ENCODE results near the gene ADAM21.
"Not testable (repeated sequence)": the region's sequence is repeated elsewhere in the genome, so short reads cannot be mapped to it uniquely, and the experiment has no call there.

Gene ADAM21

DNA sequence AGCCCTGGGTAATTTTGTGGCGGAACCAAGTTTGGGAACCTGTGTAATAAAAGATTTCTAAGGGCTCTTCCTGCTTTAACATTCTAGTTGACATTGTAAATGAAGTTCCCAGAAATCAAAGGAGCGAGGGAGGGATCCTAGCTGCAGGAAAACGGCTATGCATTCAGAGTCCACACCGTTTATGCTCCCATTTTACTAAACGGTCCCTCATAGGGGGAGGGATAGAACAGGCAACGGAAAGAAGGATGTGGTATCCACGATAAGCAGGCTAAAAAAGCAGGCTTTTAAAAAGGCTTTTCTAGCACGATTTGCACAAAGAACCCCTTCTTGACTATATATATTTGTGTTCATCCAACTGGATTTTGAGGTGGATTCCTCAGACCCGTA, 35.6 kb upstream of the ADAM21 start:
- H3K27ac ChIP-seq (ENCODE audit: low read length), result no peak overlapping the region
- peak overlapping the region; percentile 83 for H3K4me3 ChIP-seq (ENCODE audit: low read length)
- H3K79me2 ChIP-seq (ENCODE audit: low read length), result no peaks in the 10 kb centered on the region
- H3K4me2 ChIP-seq (ENCODE audit: low read length), result peak overlapping the region; percentile 81
- peak overlapping the region; percentile 58 for H3K9ac ChIP-seq (ENCODE audit: low read length)
- TF ChIP-seq, protein P1, sequence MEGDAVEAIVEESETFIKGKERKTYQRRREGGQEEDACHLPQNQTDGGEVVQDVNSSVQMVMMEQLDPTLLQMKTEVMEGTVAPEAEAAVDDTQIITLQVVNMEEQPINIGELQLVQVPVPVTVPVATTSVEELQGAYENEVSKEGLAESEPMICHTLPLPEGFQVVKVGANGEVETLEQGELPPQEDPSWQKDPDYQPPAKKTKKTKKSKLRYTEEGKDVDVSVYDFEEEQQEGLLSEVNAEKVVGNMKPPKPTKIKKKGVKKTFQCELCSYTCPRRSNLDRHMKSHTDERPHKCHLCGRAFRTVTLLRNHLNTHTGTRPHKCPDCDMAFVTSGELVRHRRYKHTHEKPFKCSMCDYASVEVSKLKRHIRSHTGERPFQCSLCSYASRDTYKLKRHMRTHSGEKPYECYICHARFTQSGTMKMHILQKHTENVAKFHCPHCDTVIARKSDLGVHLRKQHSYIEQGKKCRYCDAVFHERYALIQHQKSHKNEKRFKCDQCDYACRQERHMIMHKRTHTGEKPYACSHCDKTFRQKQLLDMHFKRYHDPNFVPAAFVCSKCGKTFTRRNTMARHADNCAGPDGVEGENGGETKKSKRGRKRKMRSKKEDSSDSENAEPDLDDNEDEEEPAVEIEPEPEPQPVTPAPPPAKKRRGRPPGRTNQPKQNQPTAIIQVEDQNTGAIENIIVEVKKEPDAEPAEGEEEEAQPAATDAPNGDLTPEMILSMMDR (IDR thresholded peaks at IDR 0.05; ENCODE audit: low read depth, low read length), result no peak
- TF ChIP-seq EZH2phosphoT487 (IDR thresholded peaks at IDR 0.05; ENCODE audit: low read depth), result no peak
- no peaks in the 10 kb centered on the region for H3K9me3 ChIP-seq (ENCODE audit: insufficient read depth, low read length)
- no peaks in the 10 kb centered on the region for H3K27me3 ChIP-seq (ENCODE audit: low read depth, low read length)
- H4K20me1 ChIP-seq (ENCODE audit: insufficient read depth, low read length), result no peaks in the 10 kb centered on the region
- peak overlapping the region; percentile 89 for H2AFZ ChIP-seq (ENCODE audit: low read depth, low read length)
- H3K36me3 ChIP-seq (replicated peaks; ENCODE audit: low read depth, low read length), result no peaks in the 10 kb centered on the region
- H3K4me1 ChIP-seq (ENCODE audit: low read length), result 0 out of 2 replicates have a peak, but pooled peaks cover 3% of the 10 kb centered on the region

- Histone ChIP-seq H4K20me1 (ENCODE audit: insufficient read depth, low read length) (no peaks in the 10 kb centered on the region), H2AFZ (ENCODE audit: low read depth, low read length) (peak within 1 kb of the TSS; percentile 89), H3K27ac (ENCODE audit: low read length) (no peak within 1 kb of the TSS), H3K4me1 (ENCODE audit: low read length) (0 out of 2 replicates have a peak, but pooled peaks cover 3% of the 10 kb centered on the region), H3K9me3 (ENCODE audit: insufficient read depth, low read length) (no peaks in the 10 kb centered on the region), H3K4me2 (ENCODE audit: low read length) (peak within 1 kb of the TSS; percentile 81), H3K9ac (ENCODE audit: low read length) (peak within 1 kb of the TSS; percentile 58), H3K27me3 (ENCODE audit: low read depth, low read length) (no peaks in the 10 kb centered on the region), H3K79me2 (ENCODE audit: low read length) (no peaks in the 10 kb centered on the region), H3K36me3 (replicated peaks; ENCODE audit: low read depth, low read length) (no peaks in the 10 kb centered on the region), H3K4me3 (ENCODE audit: low read length) (peak within 1 kb of the TSS; percentile 83)
- TF ChIP-seq EZH2phosphoT487 (IDR thresholded peaks at IDR 0.05; ENCODE audit: low read depth), result no peak
- TF ChIP-seq, protein P1 (IDR thresholded peaks at IDR 0.05; ENCODE audit: low read depth, low read length), result no peak
Measured at GRCh38 chr14:70416725-70417349, 35.1 kb upstream of the ADAM21 start, which contains the start of gene SYNJ2BP. SYNJ2BP (minus strand) TSS chr14:70417090; CDS start chr14:70416963, 127 bp downstream.

DNA sequence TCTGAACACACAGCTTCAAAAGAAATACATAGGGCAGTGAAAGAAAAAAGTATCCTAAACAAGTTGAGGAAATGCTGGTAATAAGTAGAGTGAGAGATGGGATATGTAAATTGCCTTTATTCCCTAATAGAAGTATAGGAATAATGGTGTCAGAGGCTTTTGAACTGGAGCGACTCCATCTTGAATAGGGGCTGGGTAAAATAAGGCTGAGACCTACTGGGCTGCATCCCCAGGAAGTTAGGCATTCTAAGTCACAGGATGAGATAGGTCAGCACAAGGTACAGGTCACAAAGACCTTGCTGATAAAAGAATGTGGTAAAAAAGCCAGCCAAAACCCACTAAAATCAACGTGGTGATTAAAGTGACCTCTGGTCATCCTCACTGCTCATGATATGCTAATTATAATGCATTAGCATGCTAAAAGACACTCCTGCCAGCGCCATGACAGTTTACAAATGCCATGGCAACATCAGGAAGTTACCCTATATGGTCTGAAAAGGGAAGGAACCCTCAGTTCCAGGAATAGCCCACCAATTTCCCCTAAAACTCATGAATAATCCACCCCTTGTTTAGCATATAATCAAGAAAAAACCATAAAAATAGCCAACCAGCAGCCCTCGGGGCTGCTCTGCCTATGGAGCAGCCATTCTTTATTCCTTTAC, 32.6 kb upstream of the ADAM21 start:
- H4K20me1 ChIP-seq (ENCODE audit: insufficient read depth, low read length); H3K9ac ChIP-seq (ENCODE audit: low read length); H3K4me2 ChIP-seq (ENCODE audit: low read length); H3K9me3 ChIP-seq (ENCODE audit: insufficient read depth, low read length); H3K27ac ChIP-seq (ENCODE audit: low read length); H3K4me3 ChIP-seq (ENCODE audit: low read length); H3K4me1 ChIP-seq (ENCODE audit: low read length); H3K36me3 ChIP-seq (replicated peaks; ENCODE audit: low read depth, low read length); H2AFZ ChIP-seq (ENCODE audit: low read depth, low read length); H3K27me3 ChIP-seq (ENCODE audit: low read depth, low read length); H3K79me2 ChIP-seq (ENCODE audit: low read length): not testable (repeated sequence)

DNA sequence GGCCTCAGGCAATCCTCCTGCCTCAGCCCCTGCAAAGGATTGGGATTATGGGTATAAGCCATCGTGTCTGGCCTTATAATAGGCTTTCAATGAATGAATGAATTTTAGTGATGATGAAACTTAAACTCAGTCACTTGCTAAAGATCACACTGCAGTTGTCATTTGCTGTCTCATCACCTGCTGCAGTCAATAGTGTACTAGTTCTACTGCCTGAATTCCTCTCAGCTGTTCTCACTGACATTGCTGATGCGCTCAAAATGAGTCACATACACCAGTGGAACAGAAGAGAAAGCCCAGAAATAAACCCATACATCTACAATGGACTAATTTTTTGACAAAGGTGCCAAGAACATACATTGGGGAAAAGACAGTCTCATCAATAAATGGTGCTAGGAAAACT, 29.4 kb upstream of the ADAM21 start:
- H3K36me3 ChIP-seq (replicated peaks; ENCODE audit: low read depth, low read length), result no peaks in the 10 kb centered on the region
- no peak overlapping the region for H3K4me3 ChIP-seq (ENCODE audit: low read length)
- no peaks in the 10 kb centered on the region; the same call in 1 of the 2 replicates for H3K4me1 ChIP-seq (ENCODE audit: low read length)
- no peaks in the 10 kb centered on the region for H3K79me2 ChIP-seq (ENCODE audit: low read length)
- no peak overlapping the region for H2AFZ ChIP-seq (ENCODE audit: low read depth, low read length)
- H3K9ac ChIP-seq (ENCODE audit: low read length), result no peak overlapping the region
- H3K27me3 ChIP-seq (ENCODE audit: low read depth, low read length), result no peaks in the 10 kb centered on the region
- H4K20me1 ChIP-seq (ENCODE audit: insufficient read depth, low read length), result no peaks in the 10 kb centered on the region
- H3K4me2 ChIP-seq (ENCODE audit: low read length), result no peak overlapping the region
- TF ChIP-seq, protein P1 (IDR thresholded peaks at IDR 0.05; ENCODE audit: low read depth, low read length), result no peak
- no peak for TF ChIP-seq EZH2phosphoT487 (IDR thresholded peaks at IDR 0.05; ENCODE audit: low read depth)
- no peak overlapping the region for H3K27ac ChIP-seq (ENCODE audit: low read length)
- no peaks in the 10 kb centered on the region for H3K9me3 ChIP-seq (ENCODE audit: insufficient read depth, low read length)
